ENCODE measurements around the gene GLB1L. TPM values are rescaled to one million over a fixed set of nuclear protein-coding genes. Genes with fewer than 3 reads are reported as not detected.

Gene GLB1L
- total RNA-seq, 1 experiment from 2014 or later = 6.1 TPM

DNA sequence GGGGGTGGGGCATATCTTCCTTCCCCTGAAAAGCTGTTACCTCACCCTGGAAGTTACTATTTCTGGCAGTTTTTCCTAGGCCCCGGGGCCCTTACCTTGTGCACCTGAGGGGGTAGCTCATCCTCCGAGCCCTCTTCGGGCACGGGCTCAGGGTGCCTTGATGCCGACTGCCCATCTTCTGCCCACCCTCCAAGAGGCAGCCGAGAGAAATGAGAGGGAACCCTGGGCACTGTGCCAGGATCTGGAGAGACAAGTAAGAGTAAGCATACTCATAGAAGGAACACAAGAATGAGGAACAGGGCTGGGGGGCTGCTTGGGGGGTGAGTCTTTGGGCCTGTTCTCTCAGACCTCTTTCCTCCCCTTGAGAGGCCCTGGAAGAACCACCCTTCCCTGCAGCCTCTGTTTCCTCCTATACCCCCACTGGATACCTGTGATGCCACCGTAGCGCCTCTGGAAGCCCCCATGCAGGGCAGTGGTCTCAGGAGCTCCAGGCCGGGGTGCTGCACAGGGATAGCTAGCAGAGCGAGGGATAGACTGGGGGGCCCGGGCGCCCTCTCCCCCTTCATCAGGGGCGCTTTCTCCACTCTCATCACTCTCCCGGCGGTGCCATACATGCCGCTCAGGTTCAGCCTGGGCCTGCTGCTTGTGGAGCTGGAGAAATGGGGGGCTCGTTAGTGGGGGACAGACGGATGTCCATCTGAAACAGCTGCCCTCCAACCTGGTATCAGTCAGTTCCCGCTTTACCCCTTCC is 24.4 kb downstream of the GLB1L start:
- peaks cover 25% of the 10 kb centered on the region for H3K4me1 Mint-ChIP-seq
- POLR2A ChIA-PET = interaction anchor here (0.5 kb wide), 1 partner anchor 32 kb away, joined by 3 read pairs; the partner anchor contains the start of gene TUBA4B

DNA sequence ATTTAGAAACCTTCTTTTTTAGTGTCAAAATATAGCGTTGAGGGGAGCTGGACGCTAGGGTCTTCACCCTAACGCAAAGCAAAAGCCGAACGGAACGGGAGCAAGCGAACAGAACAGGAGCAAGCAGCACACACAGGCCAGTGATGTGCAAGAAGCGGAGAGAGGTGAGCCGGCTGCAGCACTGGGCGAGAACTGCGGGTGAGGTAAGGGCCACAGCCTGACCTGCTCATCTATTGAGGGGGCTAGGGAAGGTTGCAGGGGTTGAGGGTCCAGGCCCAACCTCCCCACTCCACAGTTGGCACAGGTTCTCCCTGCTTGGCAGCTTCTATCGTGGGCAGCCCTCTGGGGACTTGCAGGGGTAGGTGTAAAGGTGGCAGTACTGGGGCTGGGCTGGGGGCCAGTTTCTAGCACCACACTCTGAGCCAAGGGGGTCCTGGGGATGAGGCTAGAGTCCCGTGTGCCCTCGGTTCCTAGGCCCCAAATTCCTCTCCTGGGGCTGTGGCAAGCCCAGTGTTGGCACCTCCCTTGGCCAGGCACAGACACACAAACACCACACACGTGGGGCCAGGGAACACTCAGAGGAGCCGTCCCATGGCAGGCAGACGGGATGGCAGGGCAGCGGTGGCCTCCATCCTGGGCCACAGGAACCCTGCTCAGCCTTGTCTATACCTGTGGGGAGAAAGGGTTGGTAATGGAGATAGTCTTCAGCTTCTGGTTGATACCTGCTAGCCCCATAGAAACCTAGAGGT is 25.3 kb downstream of the GLB1L start:
- POLR2A ChIA-PET = interaction anchor here (1.0 to 3.0 kb wide), 7 partner anchors 10 to 264 kb away, joined by 4 to 21 read pairs (median 11); partner anchors contain the start of genes ANKZF1, ATG9A, DNAJB2 and DNPEP
- CTCF ChIA-PET = interaction anchor here (1.4 to 2.8 kb wide), 4 partner anchors 32 to 311 kb away, joined by 3 to 24 read pairs (median 8); partner anchors contain the start of gene TUBA4B
- H3K4me3 Mint-ChIP-seq = no peak overlapping the region
- peaks cover 38% of the 10 kb centered on the region for H3K36me3 Mint-ChIP-seq
- peaks cover 25% of the 10 kb centered on the region for H3K4me1 Mint-ChIP-seq
- no peaks in the 10 kb centered on the region for H3K27me3 Mint-ChIP-seq (ENCODE audit: low read depth)
- ATAC-seq (no peak), DNase-seq (ENCODE audit: low spot score) (no peak)
- H3K9me3 Mint-ChIP-seq = no peaks in the 10 kb centered on the region
- H3K27ac Mint-ChIP-seq = no peak overlapping the region
- TF ChIP-seq KAT7 (CRISPR knock-in tag; IDR thresholded peaks at IDR 0.05; ENCODE audit: borderline replicate concordance) = no peak
- TF ChIP-seq, protein P1, sequence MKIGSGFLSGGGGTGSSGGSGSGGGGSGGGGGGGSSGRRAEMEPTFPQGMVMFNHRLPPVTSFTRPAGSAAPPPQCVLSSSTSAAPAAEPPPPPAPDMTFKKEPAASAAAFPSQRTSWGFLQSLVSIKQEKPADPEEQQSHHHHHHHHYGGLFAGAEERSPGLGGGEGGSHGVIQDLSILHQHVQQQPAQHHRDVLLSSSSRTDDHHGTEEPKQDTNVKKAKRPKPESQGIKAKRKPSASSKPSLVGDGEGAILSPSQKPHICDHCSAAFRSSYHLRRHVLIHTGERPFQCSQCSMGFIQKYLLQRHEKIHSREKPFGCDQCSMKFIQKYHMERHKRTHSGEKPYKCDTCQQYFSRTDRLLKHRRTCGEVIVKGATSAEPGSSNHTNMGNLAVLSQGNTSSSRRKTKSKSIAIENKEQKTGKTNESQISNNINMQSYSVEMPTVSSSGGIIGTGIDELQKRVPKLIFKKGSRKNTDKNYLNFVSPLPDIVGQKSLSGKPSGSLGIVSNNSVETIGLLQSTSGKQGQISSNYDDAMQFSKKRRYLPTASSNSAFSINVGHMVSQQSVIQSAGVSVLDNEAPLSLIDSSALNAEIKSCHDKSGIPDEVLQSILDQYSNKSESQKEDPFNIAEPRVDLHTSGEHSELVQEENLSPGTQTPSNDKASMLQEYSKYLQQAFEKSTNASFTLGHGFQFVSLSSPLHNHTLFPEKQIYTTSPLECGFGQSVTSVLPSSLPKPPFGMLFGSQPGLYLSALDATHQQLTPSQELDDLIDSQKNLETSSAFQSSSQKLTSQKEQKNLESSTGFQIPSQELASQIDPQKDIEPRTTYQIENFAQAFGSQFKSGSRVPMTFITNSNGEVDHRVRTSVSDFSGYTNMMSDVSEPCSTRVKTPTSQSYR (CRISPR knock-in tag; IDR thresholded peaks at IDR 0.05) = no peak
- TF ChIP-seq TCF7 (CRISPR knock-in tag; IDR thresholded peaks at IDR 0.05; ENCODE audit: low read depth) = no peak
- TF ChIP-seq, protein P2, sequence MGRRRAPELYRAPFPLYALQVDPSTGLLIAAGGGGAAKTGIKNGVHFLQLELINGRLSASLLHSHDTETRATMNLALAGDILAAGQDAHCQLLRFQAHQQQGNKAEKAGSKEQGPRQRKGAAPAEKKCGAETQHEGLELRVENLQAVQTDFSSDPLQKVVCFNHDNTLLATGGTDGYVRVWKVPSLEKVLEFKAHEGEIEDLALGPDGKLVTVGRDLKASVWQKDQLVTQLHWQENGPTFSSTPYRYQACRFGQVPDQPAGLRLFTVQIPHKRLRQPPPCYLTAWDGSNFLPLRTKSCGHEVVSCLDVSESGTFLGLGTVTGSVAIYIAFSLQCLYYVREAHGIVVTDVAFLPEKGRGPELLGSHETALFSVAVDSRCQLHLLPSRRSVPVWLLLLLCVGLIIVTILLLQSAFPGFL (CRISPR knock-in tag; IDR thresholded peaks at IDR 0.05; ENCODE audit: borderline replicate concordance) = no peak
- TF ChIP-seq TEAD4 (CRISPR knock-in tag; IDR thresholded peaks at IDR 0.05) = no peak
- no peak for TF ChIP-seq NFYB (CRISPR knock-in tag; conservative IDR thresholded peaks at IDR 0.05; ENCODE audit: low read depth)
- no peak for TF ChIP-seq CBFB (CRISPR knock-in tag; IDR thresholded peaks at IDR 0.05; ENCODE audit: low read depth)

More for the DNA sequence above, 24.4 kb downstream of the GLB1L start:
- no peaks in the 10 kb centered on the region for H3K9me3 Mint-ChIP-seq
- peaks cover 42% of the 10 kb centered on the region for H3K36me3 Mint-ChIP-seq
- DNase-seq (ENCODE audit: low spot score) (no peak), ATAC-seq (no peak)
- H3K27me3 Mint-ChIP-seq (ENCODE audit: low read depth) = no peaks in the 10 kb centered on the region
- TF ChIP-seq, protein P2 (CRISPR knock-in tag; IDR thresholded peaks at IDR 0.05; ENCODE audit: borderline replicate concordance) = no peak
- TF ChIP-seq, protein P3, sequence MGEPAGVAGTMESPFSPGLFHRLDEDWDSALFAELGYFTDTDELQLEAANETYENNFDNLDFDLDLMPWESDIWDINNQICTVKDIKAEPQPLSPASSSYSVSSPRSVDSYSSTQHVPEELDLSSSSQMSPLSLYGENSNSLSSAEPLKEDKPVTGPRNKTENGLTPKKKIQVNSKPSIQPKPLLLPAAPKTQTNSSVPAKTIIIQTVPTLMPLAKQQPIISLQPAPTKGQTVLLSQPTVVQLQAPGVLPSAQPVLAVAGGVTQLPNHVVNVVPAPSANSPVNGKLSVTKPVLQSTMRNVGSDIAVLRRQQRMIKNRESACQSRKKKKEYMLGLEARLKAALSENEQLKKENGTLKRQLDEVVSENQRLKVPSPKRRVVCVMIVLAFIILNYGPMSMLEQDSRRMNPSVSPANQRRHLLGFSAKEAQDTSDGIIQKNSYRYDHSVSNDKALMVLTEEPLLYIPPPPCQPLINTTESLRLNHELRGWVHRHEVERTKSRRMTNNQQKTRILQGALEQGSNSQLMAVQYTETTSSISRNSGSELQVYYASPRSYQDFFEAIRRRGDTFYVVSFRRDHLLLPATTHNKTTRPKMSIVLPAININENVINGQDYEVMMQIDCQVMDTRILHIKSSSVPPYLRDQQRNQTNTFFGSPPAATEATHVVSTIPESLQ (CRISPR knock-in tag; IDR thresholded peaks at IDR 0.05) = no peak
- CTCF ChIA-PET = no interaction called here
- H3K27ac Mint-ChIP-seq = no peak overlapping the region
- no peak overlapping the region for H3K4me3 Mint-ChIP-seq

Data from WTC11 (cell line).